Karpas-422 (cell line): ENCODE data around the gene LRRC27. TPM values are rescaled to one million over a fixed set of nuclear protein-coding genes. Genes with fewer than 3 reads are reported as not detected.

ENCODE experiments used
- DNase-seq: peaks from one replicate; pipeline ENCODE4 v3.0.0-alpha.2; 2015
- H2AFZ ChIP-seq: fragments of 200-600 bp; sonication (generic); 2 replicates; pipeline ENCODE4 v1.6.1; 2014; ENCODE audit warnings: antibody characterized with exemption, low read length, mixed read lengths
- H3K27ac ChIP-seq: fragments of 200-600 bp; sonication (generic); 2 replicates; pipeline ENCODE4 v1.5.1; 2014; ENCODE audit warnings: mild to moderate bottlenecking, low read length, moderate library complexity
- H3K27me3 ChIP-seq: fragments of 200-600 bp; sonication (generic); 2 replicates; pipeline ENCODE4 v1.6.1; 2014; ENCODE audit warnings: low read length, mixed read lengths
- H3K36me3 ChIP-seq: fragments of 200-600 bp; sonication (generic); 2 replicates; pipeline ENCODE4 v1.6.1; 2014; ENCODE audit warnings: low read length, mixed read lengths; ENCODE audit not compliant: insufficient read depth
- H3K4me1 ChIP-seq: fragments of 200-600 bp; sonication (generic); 2 replicates; pipeline ENCODE4 v1.6.1; 2014; ENCODE audit warnings: mild to moderate bottlenecking, low read length, mixed read lengths
- H3K4me2 ChIP-seq: fragments of 200-600 bp; sonication (generic); 2 replicates; pipeline ENCODE4 v1.6.1; 2014; ENCODE audit warnings: low read length, low read depth, mild to moderate bottlenecking; ENCODE audit not compliant: poor library complexity, severe bottlenecking
- H3K4me3 ChIP-seq: fragments of 200-600 bp; sonication (generic); 2 replicates; pipeline ENCODE4 v1.5.1; 2014; ENCODE audit warnings: mild to moderate bottlenecking, antibody characterized with exemption, low read length, mixed read lengths
- H3K79me2 ChIP-seq: fragments of 200-600 bp; sonication (generic); 2 replicates; pipeline ENCODE4 v1.6.1; 2014; ENCODE audit warnings: mild to moderate bottlenecking, low read length, mixed read lengths
- H3K9ac ChIP-seq: fragments of 200-600 bp; sonication (generic); 2 replicates; pipeline ENCODE4 v1.6.0; 2014; ENCODE audit warnings: low read length
- H3K9me2 ChIP-seq: fragments of 200-600 bp; sonication (generic), shearing (Covaris generic); replicated peaks from 2 replicates; pipeline ENCODE4 v1.6.0; 2014; ENCODE audit warnings: mild to moderate bottlenecking, low read length, moderate library complexity; ENCODE audit not compliant: insufficient read depth
- H3K9me3 ChIP-seq: fragments of 300-700, 200-600 bp; sonication (generic); 2 replicates; pipeline ENCODE4 v1.6.1; 2014; ENCODE audit warnings: low read length, mixed read lengths
- H4K20me1 ChIP-seq: fragments of 200-600 bp; sonication (generic); 2 replicates; pipeline ENCODE4 v1.6.1; 2014; ENCODE audit warnings: mild to moderate bottlenecking, antibody characterized with exemption, low read length, low read depth; ENCODE audit not compliant: insufficient read depth
- total RNA-seq: library from RNA; depleted of rRNA; stranded (reverse); fragments of >200 nt; shearing (Covaris generic); gene quantifications from 2 replicates; pipeline ENCODE4 v1.2.3, GENCODE V29; 2014; ENCODE audit warnings: low replicate concordance

LRRC27 gene
- total RNA-seq, 1 experiment from 2014 or later, result 2.2 TPM

- peaks cover 36% of the 10 kb centered on the region for H3K4me1 ChIP-seq
- H3K79me2 ChIP-seq, result peaks cover 25% of the 10 kb centered on the region
- DNase-seq, result no peak
- H3K9me3 ChIP-seq, result no peaks in the 10 kb centered on the region
- H3K9ac ChIP-seq, result no peak overlapping the region
- H3K36me3 ChIP-seq, result no peaks in the 10 kb centered on the region
- no peaks in the 10 kb centered on the region for H3K27me3 ChIP-seq
- H2AFZ ChIP-seq, result no peak overlapping the region
- no peaks in the 10 kb centered on the region for H3K9me2 ChIP-seq
- peaks cover 7% of the 10 kb centered on the region; the same call in 1 of the 2 replicates for H4K20me1 ChIP-seq
- H3K4me3 ChIP-seq, result no peak overlapping the region
- H3K4me2 ChIP-seq, result no peak overlapping the region
- no peak overlapping the region for H3K27ac ChIP-seq
Measured at GRCh38 chr10:132328738-132329137, 3.3 kb upstream of the LRRC27 start.

GRCh38 chr10:132329565-132330485, 2.2 kb upstream of the LRRC27 start:
- DNase-seq, result no peak
- H3K9me3 ChIP-seq, result no peaks in the 10 kb centered on the region
- peak overlapping the region; percentile 99 for H3K4me2 ChIP-seq
- H3K27ac ChIP-seq, result no peak overlapping the region
- H3K4me3 ChIP-seq, result peak overlapping the region; percentile 96
- no peaks in the 10 kb centered on the region for H3K27me3 ChIP-seq
- H3K9ac ChIP-seq, result peak overlapping the region; percentile 99
- no peaks in the 10 kb centered on the region for H3K36me3 ChIP-seq
- peaks cover 36% of the 10 kb centered on the region for H3K4me1 ChIP-seq
- H4K20me1 ChIP-seq, result peaks cover 7% of the 10 kb centered on the region; the same call in 1 of the 2 replicates
- peaks cover 25% of the 10 kb centered on the region for H3K79me2 ChIP-seq
- H2AFZ ChIP-seq, result no peak overlapping the region
- no peaks in the 10 kb centered on the region for H3K9me2 ChIP-seq

GRCh38 chr10:132330486-132330833, 1.5 kb upstream of the LRRC27 start:
- peak overlapping the region; percentile 96 for H3K4me3 ChIP-seq
- no peaks in the 10 kb centered on the region for H3K36me3 ChIP-seq
- H3K27ac ChIP-seq, result no peak overlapping the region
- DNase-seq, result no peak
- H3K4me2 ChIP-seq, result peak overlapping the region; percentile 99
- H4K20me1 ChIP-seq, result peaks cover 7% of the 10 kb centered on the region; the same call in 1 of the 2 replicates
- H3K9me2 ChIP-seq, result no peaks in the 10 kb centered on the region
- H3K27me3 ChIP-seq, result no peaks in the 10 kb centered on the region
- peaks cover 25% of the 10 kb centered on the region for H3K79me2 ChIP-seq
- H2AFZ ChIP-seq, result no peak overlapping the region
- H3K9me3 ChIP-seq, result no peaks in the 10 kb centered on the region
- H3K9ac ChIP-seq, result peak overlapping the region; percentile 99
- peaks cover 36% of the 10 kb centered on the region for H3K4me1 ChIP-seq

DNA sequence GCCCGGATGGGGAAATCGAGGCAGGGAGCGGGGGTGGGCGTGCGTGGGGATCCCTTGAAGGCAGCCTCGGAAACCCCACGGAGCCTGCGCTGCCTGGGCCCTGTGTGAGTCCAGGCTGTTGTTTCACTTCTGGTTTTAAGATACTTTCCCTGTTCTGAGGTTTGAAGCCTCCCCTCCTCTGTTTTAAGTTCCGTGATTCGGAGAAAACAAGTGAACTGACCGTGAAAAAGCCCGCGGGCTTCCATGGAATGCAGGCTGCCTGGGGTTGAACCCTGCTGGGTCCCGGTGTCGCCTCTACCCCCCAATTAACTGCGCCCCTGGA, 401 bp downstream of the LRRC27 start:
- H3K4me1 ChIP-seq, result peaks cover 36% of the 10 kb centered on the region
- H3K27me3 ChIP-seq, result no peaks in the 10 kb centered on the region
- H3K36me3 ChIP-seq, result no peaks in the 10 kb centered on the region
- H3K4me3 ChIP-seq, result peak overlapping the region; percentile 96
- H2AFZ ChIP-seq, result peak overlapping the region; percentile 99
- peaks cover 25% of the 10 kb centered on the region for H3K79me2 ChIP-seq
- H3K9me3 ChIP-seq, result no peaks in the 10 kb centered on the region
- H3K9me2 ChIP-seq, result no peaks in the 10 kb centered on the region
- DNase-seq, result peak; percentile 78
- H3K4me2 ChIP-seq, result peak overlapping the region; percentile 83
- peak overlapping the region; percentile 28 for H3K27ac ChIP-seq
- H3K9ac ChIP-seq, result peak overlapping the region; percentile 90
- H4K20me1 ChIP-seq, result peaks cover 7% of the 10 kb centered on the region; the same call in 1 of the 2 replicates

DNA sequence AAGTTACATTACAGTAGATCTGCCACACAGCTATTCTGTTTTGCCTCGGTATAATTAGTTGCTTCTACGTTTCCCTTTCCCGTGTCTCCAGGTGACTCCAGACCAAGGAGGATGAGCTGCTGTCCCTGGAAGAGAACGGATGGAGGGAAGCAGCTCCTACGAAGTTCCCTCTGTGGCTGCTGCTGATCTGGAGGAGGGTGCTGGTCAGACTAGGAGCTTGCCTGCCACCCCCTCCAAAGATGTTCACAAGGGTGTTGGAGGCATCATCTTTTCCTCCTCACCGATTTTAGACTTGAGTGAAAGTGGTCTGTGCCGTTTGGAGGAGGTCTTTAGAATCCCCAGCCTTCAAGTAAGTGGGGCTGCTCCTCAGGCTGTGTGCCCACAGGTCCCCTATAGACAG, 1.4 kb downstream of the LRRC27 start:
- peaks cover 36% of the 10 kb centered on the region for H3K4me1 ChIP-seq
- no peaks in the 10 kb centered on the region for H3K36me3 ChIP-seq
- H3K4me2 ChIP-seq, result peak overlapping the region; percentile 83
- peaks cover 7% of the 10 kb centered on the region; the same call in 1 of the 2 replicates for H4K20me1 ChIP-seq
- H3K9me3 ChIP-seq, result no peaks in the 10 kb centered on the region
- peak overlapping the region; percentile 90; the same call in 1 of the 2 replicates for H3K9ac ChIP-seq
- DNase-seq, result no peak
- H3K9me2 ChIP-seq, result no peaks in the 10 kb centered on the region
- peaks cover 25% of the 10 kb centered on the region for H3K79me2 ChIP-seq
- peak overlapping the region; percentile 96 for H3K4me3 ChIP-seq
- no peaks in the 10 kb centered on the region for H3K27me3 ChIP-seq
- H2AFZ ChIP-seq, result no peak overlapping the region
- H3K27ac ChIP-seq, result no peak overlapping the region

GRCh38 chr10:132334631-132335188, 2.7 kb downstream of the LRRC27 start:
- Histone ChIP-seq H3K27me3 (no peaks in the 10 kb centered on the region), H3K4me3 (no peak overlapping the region), H3K79me2 (peaks cover 19% of the 10 kb centered on the region), H2AFZ (no peak overlapping the region), H3K27ac (no peak overlapping the region), H3K4me1 (peaks cover 33% of the 10 kb centered on the region), H3K9me3 (no peaks in the 10 kb centered on the region), H4K20me1 (peaks cover 3% of the 10 kb centered on the region; the same call in 1 of the 2 replicates), H3K9ac (no peak overlapping the region), H3K9me2 (no peaks in the 10 kb centered on the region), H3K36me3 (no peaks in the 10 kb centered on the region), H3K4me2 (no peak overlapping the region)
- no peak for DNase-seq

DNA sequence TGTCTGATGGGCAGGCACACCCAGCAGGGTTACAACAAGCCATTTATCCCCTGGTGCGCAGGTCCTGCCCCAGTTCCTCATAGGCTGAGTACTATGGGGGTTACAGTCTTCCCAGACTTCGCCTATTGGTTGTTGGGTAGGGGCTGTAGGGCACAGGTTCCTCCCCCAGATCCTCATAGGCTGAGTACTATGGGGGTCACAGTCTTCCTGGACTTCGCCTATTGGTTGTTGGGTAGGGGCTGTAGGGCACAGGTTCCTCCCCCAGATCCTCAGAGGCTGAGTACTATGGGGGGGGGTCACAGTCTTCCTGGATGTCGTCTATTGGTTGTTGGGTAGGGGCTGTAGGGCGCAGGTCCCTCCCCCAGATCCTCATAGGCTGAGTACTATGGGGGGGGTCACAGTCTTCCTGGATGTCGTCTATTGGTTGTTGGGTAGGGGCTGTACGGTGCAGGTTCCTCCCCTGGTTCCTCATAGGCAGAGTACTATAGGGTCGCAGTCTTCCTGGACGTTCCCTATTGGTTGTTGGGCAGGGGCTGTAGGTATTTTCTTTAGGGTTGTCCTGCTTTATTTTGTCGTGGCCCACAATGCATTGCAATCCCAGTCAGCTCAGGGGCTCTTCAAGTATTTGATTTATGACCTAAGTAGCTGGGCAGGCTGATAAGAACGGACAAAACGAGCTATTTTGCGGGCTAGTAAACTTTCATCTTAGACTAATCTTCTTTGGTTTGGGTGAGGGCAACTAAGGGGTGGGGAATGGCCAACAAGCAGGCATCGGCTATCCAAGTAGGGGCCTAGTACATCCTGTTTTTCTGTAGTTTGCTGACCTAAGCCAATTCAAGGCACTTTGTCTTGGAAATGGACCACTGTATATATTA, 3.4 kb downstream of the LRRC27 start:
- Histone ChIP-seq H3K9me3 (no peaks in the 10 kb centered on the region), H4K20me1 (no peaks in the 10 kb centered on the region), H3K27ac (no peak overlapping the region), H3K9ac (no peak overlapping the region), H3K9me2 (no peaks in the 10 kb centered on the region), H2AFZ (no peak overlapping the region), H3K4me3 (no peak overlapping the region), H3K79me2 (peaks cover 12% of the 10 kb centered on the region), H3K4me2 (no peak overlapping the region), H3K27me3 (no peaks in the 10 kb centered on the region), H3K36me3 (no peaks in the 10 kb centered on the region), H3K4me1 (peaks cover 26% of the 10 kb centered on the region)
- peak; percentile 44 for DNase-seq
